ENCODE data around the gene BDH1. TPM values are rescaled to one million over a fixed set of nuclear protein-coding genes. Genes with fewer than 3 reads are reported as not detected.

Gene BDH1
- total and polyA plus RNA-seq, 3 donors from 2014 or later = 12.8 to 22.4 (median 14.4) TPM

DNA sequence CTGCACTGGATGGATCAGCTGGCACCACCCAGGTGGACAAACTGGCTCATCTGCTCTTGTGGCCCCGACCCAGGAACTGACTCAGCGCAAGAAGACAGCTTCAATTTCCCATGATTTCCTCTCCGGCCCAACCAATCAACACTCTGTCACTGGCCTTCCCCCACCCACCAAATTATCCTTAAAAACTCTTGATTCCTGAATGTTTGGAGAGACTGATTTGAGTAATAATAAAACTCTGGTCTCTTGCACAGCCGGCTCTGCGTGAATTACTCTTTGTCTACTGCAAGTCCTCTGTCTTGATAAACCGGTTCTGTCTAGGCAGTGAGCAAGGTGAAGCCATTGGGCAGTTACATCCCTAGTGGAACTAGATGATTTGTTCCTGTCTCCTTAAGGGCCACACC, 16.1 kb downstream of the BDH1 start:
- Histone ChIP-seq H3K4me1 (no peaks in the 10 kb centered on the region), H3K27me3 (no peaks in the 10 kb centered on the region), H3K4me3 (no peak overlapping the region), H3K36me3 (ENCODE audit: low read depth, missing control alignments) (no peaks in the 10 kb centered on the region), H3K9me3 (no peaks in the 10 kb centered on the region), H3K27ac (no peak overlapping the region)
- TF ChIP-seq POLR2A (IDR thresholded peaks at IDR 0.05) (no peak), CTCF (IDR thresholded peaks at IDR 0.05) (no peak)
- 91 to 96% methylated on average over 6 of the region's 6 CpGs for WGBS, 2 donors
- intact Hi-C loops (cut with DNase I; ENCODE audit: low total_unique reads) = no loop called here
- no peak for DNase-seq

DNA sequence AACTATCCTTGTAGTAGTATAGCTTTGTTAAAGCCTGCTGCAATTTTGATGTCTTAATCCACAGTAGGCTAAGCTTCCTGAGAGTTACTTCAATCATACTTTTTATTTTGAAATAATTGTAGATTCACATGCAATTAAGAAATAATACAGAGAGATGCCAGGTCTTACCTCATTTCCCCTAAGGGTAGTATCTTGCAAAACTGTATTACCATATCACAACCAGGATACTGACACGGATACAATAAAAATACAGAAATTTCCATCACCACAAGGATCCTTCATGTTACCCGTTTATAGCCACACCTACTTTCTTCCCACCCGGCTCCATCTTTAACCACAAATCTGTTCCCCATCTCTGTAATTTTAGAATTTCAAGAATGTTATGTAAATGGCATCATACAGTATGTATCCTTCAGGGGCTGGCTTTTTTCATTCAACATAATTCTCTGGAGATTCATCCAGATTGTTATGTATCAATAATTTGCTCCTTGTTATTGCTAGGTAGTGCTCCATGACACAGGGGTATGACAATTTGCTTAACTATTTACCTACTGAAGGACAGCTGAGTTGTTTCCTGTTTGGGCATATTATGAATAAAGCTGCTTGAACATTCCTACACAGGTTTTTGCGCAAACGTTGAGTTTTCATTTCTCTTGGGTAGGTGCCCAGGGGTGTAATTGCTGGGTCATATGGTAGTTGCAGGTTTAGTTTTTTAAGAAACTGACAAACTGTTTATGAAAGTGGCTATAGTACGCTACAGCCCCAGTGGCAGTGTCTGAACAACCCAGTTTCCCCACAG, 21.6 kb downstream of the BDH1 start:
- H3K4me1 ChIP-seq = no peaks in the 10 kb centered on the region
- DNase-seq = no peak
- intact Hi-C loops (cut with DNase I; ENCODE audit: low total_unique reads) = no loop called here
- WGBS, 2 donors = 89 to 92% methylated on average over 6 of the region's 6 CpGs
- H3K36me3 ChIP-seq (ENCODE audit: low read depth, missing control alignments) = no peaks in the 10 kb centered on the region
- no peak overlapping the region for H3K27ac ChIP-seq
- H3K4me3 ChIP-seq = no peak overlapping the region
- H3K9me3 ChIP-seq = no peaks in the 10 kb centered on the region
- TF ChIP-seq CTCF (IDR thresholded peaks at IDR 0.05) = no peak
- no peak for TF ChIP-seq POLR2A (IDR thresholded peaks at IDR 0.05)
- no peaks in the 10 kb centered on the region for H3K27me3 ChIP-seq

GRCh38 chr3:197533396-197533795, 22.4 kb downstream of the BDH1 start:
- H3K27me3 ChIP-seq = no peaks in the 10 kb centered on the region
- no peak overlapping the region for H3K27ac ChIP-seq
- 92 to 96% methylated on average over 10 of the region's 10 CpGs for WGBS, 2 donors
- no peak for TF ChIP-seq CTCF (IDR thresholded peaks at IDR 0.05)
- TF ChIP-seq POLR2A (IDR thresholded peaks at IDR 0.05) = no peak
- no peak for DNase-seq
- no peaks in the 10 kb centered on the region for H3K36me3 ChIP-seq (ENCODE audit: low read depth, missing control alignments)
- no peaks in the 10 kb centered on the region for H3K9me3 ChIP-seq
- intact Hi-C loops (cut with DNase I; ENCODE audit: low total_unique reads) = no loop called here
- no peak overlapping the region for H3K4me3 ChIP-seq
- H3K4me1 ChIP-seq = no peaks in the 10 kb centered on the region

DNA sequence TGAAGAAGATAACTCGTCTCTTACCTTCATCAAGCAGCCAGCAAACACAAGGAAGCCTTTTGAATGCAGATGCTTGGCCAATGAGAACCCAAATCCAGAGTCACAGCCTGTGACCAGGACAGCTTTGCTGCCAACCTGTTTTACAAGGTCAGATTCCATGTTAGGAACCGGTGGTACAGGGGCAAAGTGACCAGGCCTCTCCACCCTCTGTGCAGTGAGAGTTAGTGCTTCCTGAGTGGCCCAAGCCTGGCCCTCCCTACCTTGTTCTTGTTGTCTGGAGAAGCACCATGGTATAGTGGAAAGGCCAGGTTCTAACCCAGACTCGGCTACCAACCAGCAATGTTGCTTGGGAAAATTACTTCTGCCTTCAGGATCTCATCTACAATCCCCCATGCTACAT, 23.4 kb downstream of the BDH1 start:
- DNase-seq = no peak
- WGBS, 2 donors = 92 to 96% methylated on average over 3 of the region's 3 CpGs

More for the DNA sequence above, 23.4 kb downstream of the BDH1 start:
- H3K27me3 ChIP-seq = no peaks in the 10 kb centered on the region
- no peak overlapping the region for H3K27ac ChIP-seq
- no peaks in the 10 kb centered on the region for H3K4me1 ChIP-seq
- TF ChIP-seq CTCF (IDR thresholded peaks at IDR 0.05) = no peak
- TF ChIP-seq POLR2A (IDR thresholded peaks at IDR 0.05) = no peak
- intact Hi-C loops (cut with DNase I; ENCODE audit: low total_unique reads) = no loop called here
- H3K9me3 ChIP-seq = no peaks in the 10 kb centered on the region
- H3K4me3 ChIP-seq = no peak overlapping the region
- no peaks in the 10 kb centered on the region for H3K36me3 ChIP-seq (ENCODE audit: low read depth, missing control alignments)

All from testis (tissue), 3 donors.